ENCODE measurements around the gene HTN1. TPM values are rescaled to one million over a fixed set of nuclear protein-coding genes. Genes with fewer than 3 reads are reported as not detected.

Gene HTN1
- not detected for total RNA-seq

DNA sequence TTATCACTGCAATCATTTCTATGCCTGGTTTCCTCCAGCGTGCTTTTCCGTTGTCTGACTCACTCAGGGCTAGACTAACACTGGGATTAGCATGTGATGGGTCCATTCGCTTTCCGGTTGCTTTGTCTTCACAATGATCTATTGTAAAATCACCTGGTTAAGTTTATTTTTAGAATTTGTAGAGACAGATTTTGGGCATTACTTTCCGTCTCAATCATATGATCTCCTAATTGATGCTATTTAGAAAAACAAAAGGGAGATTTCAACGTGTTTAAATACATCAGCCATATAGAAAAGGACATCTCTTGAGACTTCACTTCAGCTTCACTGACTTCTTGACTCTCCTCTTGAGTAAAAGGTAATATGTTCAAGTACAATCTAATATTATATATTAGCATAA, at the start of gene HTN1:
Gene HTN1, plus strand, starts transcription at position 301 of the 400 bp plus-strand sequence. CDS start 2,639 bp downstream, outside the sequence.

DNA sequence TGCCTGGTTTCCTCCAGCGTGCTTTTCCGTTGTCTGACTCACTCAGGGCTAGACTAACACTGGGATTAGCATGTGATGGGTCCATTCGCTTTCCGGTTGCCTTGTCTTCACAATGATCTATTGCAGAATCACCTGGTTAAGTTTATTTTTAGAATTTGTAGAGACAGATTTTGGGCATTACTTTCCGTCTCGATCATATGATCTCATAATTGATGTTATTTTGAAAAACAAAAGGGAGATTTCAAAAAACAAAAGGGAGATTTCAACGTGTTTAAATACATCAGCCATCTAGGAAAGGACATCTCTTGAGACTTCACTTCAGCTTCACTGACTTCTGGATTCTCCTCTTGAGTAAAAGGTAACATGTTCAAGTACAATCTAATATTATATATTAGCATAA, 22.1 kb upstream of the HTN1 start, which contains the start of gene HTN3:
Gene HTN3, plus strand, starts transcription at position 301 of the 400 bp plus-strand sequence. CDS start 2,282 bp downstream, outside the sequence.

Other genes with a start within 250 kb of the HTN1 start
- gene SULT1E1, start 190.3 kb upstream of the HTN1 start, total RNA-seq: 354 TPM
- gene CSN1S1, start 119.4 kb upstream of the HTN1 start, total RNA-seq: not detected
- gene CSN2, start 84.7 kb upstream of the HTN1 start, total RNA-seq: not detected
- gene STATH, start 54.5 kb upstream of the HTN1 start, total RNA-seq: not detected
- not detected for gene HTN3, start 22.0 kb upstream of the HTN1 start, total RNA-seq
- not detected for gene PRR27, start 103.8 kb downstream of the HTN1 start, total RNA-seq
- 0.29 TPM for gene ODAM, start 145.3 kb downstream of the HTN1 start, total RNA-seq
- gene FDCSP, start 175.7 kb downstream of the HTN1 start, total RNA-seq: 0.82 TPM
- gene CSN3, start 192.2 kb downstream of the HTN1 start, total RNA-seq: not detected